ENCODE measurements around the gene FHOD1. TPM values are rescaled to one million over a fixed set of nuclear protein-coding genes. Genes with fewer than 3 reads are reported as not detected.

FHOD1 gene
- total RNA-seq, 1 donor from 2014 or later = 18.0 TPM

DNA sequence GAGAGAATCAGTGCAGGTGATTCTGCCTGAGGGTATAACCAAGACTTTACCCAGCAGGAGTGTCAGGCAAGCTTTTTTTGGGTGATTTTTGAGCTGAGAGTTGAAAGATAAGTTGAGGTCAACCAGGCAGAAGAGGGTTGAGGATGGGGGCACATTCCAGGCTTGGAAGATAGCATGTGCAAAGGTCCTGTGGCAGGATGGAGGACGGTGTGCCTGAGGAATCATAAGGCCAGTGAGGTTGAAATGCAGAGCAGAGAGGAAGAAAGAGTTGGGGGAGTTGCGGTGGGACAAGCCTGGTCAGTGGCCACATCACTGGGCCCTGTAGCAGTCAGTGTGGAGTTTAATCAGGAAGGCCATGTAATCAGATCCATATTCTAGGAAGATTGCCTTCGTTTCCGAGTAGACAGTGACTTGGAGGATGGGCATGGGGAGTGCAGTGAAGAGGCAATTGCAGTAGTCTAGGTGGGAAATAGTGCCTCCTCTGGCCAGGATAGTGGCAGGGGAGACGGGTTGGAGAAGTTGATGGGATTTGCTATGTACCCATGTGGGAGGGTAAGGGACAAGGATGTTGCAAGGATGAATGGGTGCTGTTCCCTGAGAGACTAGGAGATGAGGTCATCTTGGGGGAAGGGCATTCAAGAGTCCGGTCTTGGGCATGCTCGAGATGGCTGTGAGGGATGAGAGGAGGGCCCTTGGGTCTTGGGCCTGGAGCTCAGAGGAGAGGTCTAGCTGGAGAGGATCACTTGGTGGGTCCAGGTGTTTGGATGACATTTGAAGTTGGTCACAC lies 36.0 kb upstream of the FHOD1 start:
- TF ChIP-seq, protein P1, sequence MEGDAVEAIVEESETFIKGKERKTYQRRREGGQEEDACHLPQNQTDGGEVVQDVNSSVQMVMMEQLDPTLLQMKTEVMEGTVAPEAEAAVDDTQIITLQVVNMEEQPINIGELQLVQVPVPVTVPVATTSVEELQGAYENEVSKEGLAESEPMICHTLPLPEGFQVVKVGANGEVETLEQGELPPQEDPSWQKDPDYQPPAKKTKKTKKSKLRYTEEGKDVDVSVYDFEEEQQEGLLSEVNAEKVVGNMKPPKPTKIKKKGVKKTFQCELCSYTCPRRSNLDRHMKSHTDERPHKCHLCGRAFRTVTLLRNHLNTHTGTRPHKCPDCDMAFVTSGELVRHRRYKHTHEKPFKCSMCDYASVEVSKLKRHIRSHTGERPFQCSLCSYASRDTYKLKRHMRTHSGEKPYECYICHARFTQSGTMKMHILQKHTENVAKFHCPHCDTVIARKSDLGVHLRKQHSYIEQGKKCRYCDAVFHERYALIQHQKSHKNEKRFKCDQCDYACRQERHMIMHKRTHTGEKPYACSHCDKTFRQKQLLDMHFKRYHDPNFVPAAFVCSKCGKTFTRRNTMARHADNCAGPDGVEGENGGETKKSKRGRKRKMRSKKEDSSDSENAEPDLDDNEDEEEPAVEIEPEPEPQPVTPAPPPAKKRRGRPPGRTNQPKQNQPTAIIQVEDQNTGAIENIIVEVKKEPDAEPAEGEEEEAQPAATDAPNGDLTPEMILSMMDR (IDR thresholded peaks at IDR 0.05; ENCODE audit: borderline replicate concordance) = no peak
- Histone ChIP-seq H3K4me3 (no peak overlapping the region), H3K36me3 (no peaks in the 10 kb centered on the region), H3K27me3 (ENCODE audit: low read depth) (peaks cover 4% of the 10 kb centered on the region), H3K27ac (replicated peaks) (no peak overlapping the region), H3K4me1 (peaks cover 14% of the 10 kb centered on the region), H3K9me3 (replicated peaks) (no peaks in the 10 kb centered on the region)
- no peak for DNase-seq
- intact Hi-C loops (cut with micrococcal nuclease) = no loop called here

DNA sequence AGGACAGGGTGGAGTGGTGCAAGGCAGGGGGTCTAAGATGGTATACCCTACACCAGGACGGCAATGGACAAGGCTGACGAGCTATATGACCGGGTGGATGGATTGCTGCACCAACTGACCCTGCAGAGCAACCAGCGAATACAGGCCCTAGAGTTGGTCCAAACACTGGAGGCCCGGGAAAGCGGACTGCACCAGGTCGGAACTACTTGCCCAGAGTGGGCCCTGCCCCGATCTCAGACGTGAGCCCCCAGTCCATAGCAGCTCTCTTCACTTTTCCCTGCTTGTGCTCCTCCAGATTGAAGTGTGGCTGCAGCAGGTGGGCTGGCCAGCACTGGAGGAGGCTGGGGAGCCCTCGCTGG lies 35.1 kb upstream of the FHOD1 start:
- intact Hi-C loops (cut with micrococcal nuclease) = no loop called here
- DNase-seq = no peak
- peaks cover 4% of the 10 kb centered on the region for H3K27me3 ChIP-seq (ENCODE audit: low read depth)
- H3K27ac ChIP-seq (replicated peaks) = no peak overlapping the region
- H3K4me3 ChIP-seq = no peak overlapping the region
- H3K36me3 ChIP-seq = no peaks in the 10 kb centered on the region
- TF ChIP-seq, protein P1 (IDR thresholded peaks at IDR 0.05; ENCODE audit: borderline replicate concordance) = no peak
- H3K4me1 ChIP-seq = peaks cover 16% of the 10 kb centered on the region
- no peaks in the 10 kb centered on the region for H3K9me3 ChIP-seq (replicated peaks)

DNA sequence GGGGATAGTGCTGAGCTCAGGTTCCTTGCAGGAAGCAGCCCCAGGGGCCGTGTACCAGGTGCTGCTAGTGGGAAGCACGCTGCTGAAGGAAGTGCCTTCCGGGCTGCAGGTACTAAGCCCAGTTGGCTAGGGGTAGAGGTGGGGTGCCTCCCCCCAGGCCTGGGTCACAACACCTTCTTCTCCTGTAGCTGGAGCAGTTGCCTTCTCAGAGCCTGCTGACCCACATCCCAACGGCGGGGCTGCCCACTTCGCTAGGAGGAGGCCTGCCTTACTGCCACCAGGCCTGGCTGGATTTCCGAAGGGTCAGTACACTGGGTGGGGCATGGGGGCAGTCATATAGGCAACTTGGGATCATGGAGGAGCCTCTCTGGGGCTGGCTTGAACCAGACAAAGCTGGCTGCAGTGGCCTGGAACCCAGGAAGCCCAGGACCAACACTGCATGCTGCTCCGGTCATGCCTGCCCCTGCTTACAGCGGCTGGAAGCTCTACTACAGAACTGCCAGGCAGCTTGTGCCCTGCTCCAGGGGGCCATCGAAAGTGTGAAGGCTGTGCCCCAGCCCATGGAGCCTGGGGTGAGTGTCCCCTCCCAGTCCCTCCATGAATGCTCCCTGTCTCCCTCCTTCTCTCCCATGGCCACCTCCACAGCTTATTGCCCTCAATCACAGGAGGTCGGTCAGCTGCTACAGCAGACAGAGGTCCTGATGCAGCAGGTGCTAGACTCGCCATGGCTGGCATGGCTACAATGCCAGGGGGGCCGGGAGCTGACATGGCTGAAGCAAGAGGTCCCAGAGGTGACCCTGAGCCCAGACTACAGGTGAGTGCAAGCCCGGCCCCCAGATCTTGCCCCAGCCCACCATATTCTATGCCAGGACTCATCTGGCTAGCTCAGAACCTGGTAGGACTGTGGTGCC lies 34.5 kb upstream of the FHOD1 start:
- Histone ChIP-seq H3K9me3 (replicated peaks) (no peaks in the 10 kb centered on the region), H3K4me3 (no peak overlapping the region), H3K4me1 (peaks cover 16% of the 10 kb centered on the region), H3K36me3 (no peaks in the 10 kb centered on the region), H3K27ac (replicated peaks) (no peak overlapping the region), H3K27me3 (ENCODE audit: low read depth) (peaks cover 4% of the 10 kb centered on the region)
- TF ChIP-seq, protein P1 (IDR thresholded peaks at IDR 0.05; ENCODE audit: borderline replicate concordance) = no peak
- DNase-seq = no peak
- intact Hi-C loops (cut with micrococcal nuclease) = no loop called here

DNA sequence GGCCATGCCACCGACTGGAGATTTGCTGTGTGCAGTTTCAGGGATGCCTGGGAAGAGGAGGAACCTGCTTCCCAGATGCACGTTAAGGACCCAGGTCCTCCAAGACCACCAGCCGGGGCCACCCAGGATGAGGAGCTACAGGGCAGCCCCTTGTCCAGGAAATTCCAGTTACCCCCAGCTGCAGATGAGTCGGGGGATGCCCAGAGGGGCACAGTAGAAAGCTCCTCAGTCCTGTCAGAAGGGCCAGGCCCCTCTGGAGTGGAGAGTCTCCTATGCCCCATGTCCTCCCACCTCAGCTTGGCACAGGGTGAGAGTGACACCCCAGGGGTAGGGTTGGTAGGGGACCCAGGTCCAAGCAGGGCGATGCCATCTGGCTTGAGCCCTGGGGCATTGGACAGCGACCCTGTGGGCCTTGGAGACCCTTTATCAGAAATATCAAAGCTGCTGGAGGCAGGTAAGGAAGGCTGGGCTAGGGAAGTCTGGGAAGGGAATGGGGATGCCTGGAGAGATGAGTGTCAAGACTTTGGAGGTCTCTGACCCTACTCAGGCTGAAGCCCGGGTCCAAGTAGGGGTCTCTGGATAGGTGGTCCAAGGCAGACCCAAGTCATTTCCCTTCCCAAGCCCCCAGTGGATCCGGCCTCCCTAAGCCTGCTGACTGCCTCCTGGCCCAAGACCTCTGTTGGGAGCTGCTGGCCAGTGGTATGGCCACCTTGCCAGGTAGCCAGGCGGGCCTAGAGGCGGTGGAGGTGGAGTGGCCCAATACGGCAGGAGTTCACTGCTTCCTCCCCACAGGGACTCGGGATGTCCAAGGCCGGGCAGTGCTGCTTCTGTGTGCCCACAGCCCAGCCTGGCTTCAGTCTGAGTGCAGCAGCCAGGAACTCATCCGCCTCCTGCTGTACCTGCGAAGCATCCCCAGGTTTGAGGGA lies 33.1 kb upstream of the FHOD1 start:
- H3K27me3 ChIP-seq (ENCODE audit: low read depth) = peaks cover 4% of the 10 kb centered on the region
- intact Hi-C loops (cut with micrococcal nuclease) = no loop called here
- peak overlapping the region; percentile 70 for H3K4me3 ChIP-seq
- H3K4me1 ChIP-seq = peaks cover 16% of the 10 kb centered on the region
- no peaks in the 10 kb centered on the region for H3K9me3 ChIP-seq (replicated peaks)
- DNase-seq = no peak
- no peaks in the 10 kb centered on the region for H3K36me3 ChIP-seq
- TF ChIP-seq, protein P1 (IDR thresholded peaks at IDR 0.05; ENCODE audit: borderline replicate concordance) = no peak
- no peak overlapping the region for H3K27ac ChIP-seq (replicated peaks)
